Neural cell (in vitro differentiated cells): Measurements from ENCODE around the gene UBE2I.

Source experiments
- CTCF ChIP-seq: fragments of 450-650 bp; IDR thresholded peaks from 2 replicates; pipeline ENCODE4 v1.5.1; 2014; ENCODE audit warnings: antibody characterized with exemption, mild to moderate bottlenecking, moderate library complexity; ENCODE audit not compliant: poor library complexity, severe bottlenecking
- EP300 ChIP-seq: fragments of 450-650 bp; conservative IDR thresholded peaks from 2 replicates; pipeline ENCODE4 v1.6.1; 2014; ENCODE audit warnings: antibody characterized with exemption, mild to moderate bottlenecking, moderate library complexity; ENCODE audit not compliant: poor library complexity, severe bottlenecking
- EZH2 ChIP-seq: fragments of 200-600, 300-800 bp; shearing (Covaris generic), sonication (generic); IDR thresholded peaks from 2 replicates; pipeline ENCODE4 v1.6.1; 2014; ENCODE audit warnings: antibody characterized with exemption, low read length, borderline replicate concordance, mild to moderate bottlenecking; ENCODE audit not compliant: insufficient read depth, poor library complexity, severe bottlenecking
- MXI1 ChIP-seq: fragments of 450-650 bp; conservative IDR thresholded peaks from 2 replicates; pipeline ENCODE4 v1.6.1; 2014; ENCODE audit warnings: antibody characterized with exemption, mild to moderate bottlenecking; ENCODE audit not compliant: poor library complexity, severe bottlenecking
- POLR2AphosphoS5 ChIP-seq: IDR thresholded peaks from 2 replicates; pipeline ENCODE4 v1.6.1; 2012
- RAD21 ChIP-seq: fragments of 450-650 bp; conservative IDR thresholded peaks from 2 replicates; pipeline ENCODE4 v1.6.1; 2014; ENCODE audit warnings: antibody characterized with exemption, mild to moderate bottlenecking, moderate library complexity
- REST ChIP-seq: IDR thresholded peaks from 2 replicates; pipeline ENCODE4 v1.6.1; 2012; ENCODE audit warnings: borderline replicate concordance
- TAF1 ChIP-seq: IDR thresholded peaks from 2 replicates; pipeline ENCODE4 v1.6.1; 2012; ENCODE audit warnings: low read depth

- no peak for TF ChIP-seq CTCF
- TF ChIP-seq POLR2AphosphoS5: no peak
- no peak for TF ChIP-seq REST
- no peak for TF ChIP-seq MXI1
- no peak for TF ChIP-seq EZH2
- TF ChIP-seq RAD21: no peak
- TF ChIP-seq EP300: no peak
- TF ChIP-seq TAF1: no peak
Measured at GRCh38 chr16:1341495-1342420, 32.3 kb downstream of the UBE2I start.
